ENCODE results near the gene TRMT10A. TPM values are rescaled to one million over a fixed set of nuclear protein-coding genes. Genes with fewer than 3 reads are reported as not detected.

TRMT10A gene
- total RNA-seq, 1 experiment from 2014 or later = 7.4 TPM

GRCh38 chr4:99537674-99538073, 26.2 kb downstream of the TRMT10A start:
- Histone ChIP-seq H3K27ac (ENCODE audit: low read depth, low read length) (no peak overlapping the region), H3K9me2 (ENCODE audit: insufficient read depth) (no peaks in the 10 kb centered on the region), H3K27me3 (ENCODE audit: insufficient read depth, low read length) (no peaks in the 10 kb centered on the region), H2AFZ (ENCODE audit: low read depth, low read length, poor library complexity, severe bottlenecking) (no peak overlapping the region), H3K36me3 (ENCODE audit: control insufficient read depth in 1 of 2, insufficient read depth in 2 of 2, low read length in 2 of 2) (no peaks in the 10 kb centered on the region), H3K4me2 (ENCODE audit: low read length) (no peak overlapping the region), H3K9me3 (ENCODE audit: control insufficient read depth in 1 of 2, insufficient read depth in 1 of 2, low read depth in 1 of 2, low read length in 2 of 2) (no peaks in the 10 kb centered on the region), H4K20me1 (ENCODE audit: insufficient read depth) (no peaks in the 10 kb centered on the region), H3K79me2 (ENCODE audit: insufficient read depth, low read length) (no peaks in the 10 kb centered on the region), H3K4me3 (replicated peaks in 1 of 2; ENCODE audit: low read depth in 1 of 2, low read length in 2 of 2) (no peak overlapping the region), H3K9ac (ENCODE audit: low read length) (no peak overlapping the region), H3K4me1 (ENCODE audit: control insufficient read depth in 1 of 2, insufficient read depth in 2 of 2, low read length in 2 of 2) (no peaks in the 10 kb centered on the region)
- DNase-seq (ENCODE audit: low read depth, low spot score) (no peak), ATAC-seq (no peak)
- POLR2A ChIA-PET = no interaction called here
- no TSS peak for BruUV-seq (replicated peaks)
- RAD21 ChIA-PET (ENCODE audit: low non-redundant PET in 1 of 2, low total read pairs in 2 of 2, uncharacterized antibody in 2 of 2, unreplicated experiment in 2 of 2) = no interaction called here
- CTCF ChIA-PET = no interaction called here
- TF ChIP-seq ZFX (IDR thresholded peaks at IDR 0.05) (no peak), FOSL1 (IDR thresholded peaks at IDR 0.05; ENCODE audit: low read depth) (no peak), CTCF (IDR thresholded peaks at IDR 0.05 in 2 of 3, conservative IDR thresholded peaks at IDR 0.05 in 1 of 3; ENCODE audit: borderline replicate concordance in 1 of 3, insufficient read depth in 1 of 3, low read depth in 2 of 3, low read length in 2 of 3) (no peak), REST (IDR thresholded peaks at IDR 0.05; ENCODE audit: low read depth) (no peak), EGR1 (IDR thresholded peaks at IDR 0.05; ENCODE audit: low read depth) (no peak), ATF3 (IDR thresholded peaks at IDR 0.05) (no peak), POLR2A (IDR thresholded peaks at IDR 0.05; ENCODE audit: borderline replicate concordance, extremely low read depth, insufficient read depth, insufficient read length) (no peak), TCF7L2 (IDR thresholded peaks at IDR 0.05; ENCODE audit: borderline replicate concordance, extremely low read depth, insufficient read depth, insufficient read length) (no peak), SP1 (IDR thresholded peaks at IDR 0.05; ENCODE audit: low read depth) (no peak), SIN3A (IDR thresholded peaks at IDR 0.05; ENCODE audit: low read depth) (no peak), CBX3 (IDR thresholded peaks at IDR 0.05; ENCODE audit: low read depth) (no peak), MAX (IDR thresholded peaks at IDR 0.05) (no peak), ZBTB33 (IDR thresholded peaks at IDR 0.05; ENCODE audit: extremely low read depth, insufficient replicate concordance, low read length) (no peak), POLR2AphosphoS5 (IDR thresholded peaks at IDR 0.05; ENCODE audit: low read depth, low read length) (no peak), RAD21 (IDR thresholded peaks at IDR 0.05; ENCODE audit: low read depth) (no peak), CEBPB (IDR thresholded peaks at IDR 0.05; ENCODE audit: low read depth) (no peak), JUND (IDR thresholded peaks at IDR 0.05) (no peak), ZNF274 (IDR thresholded peaks at IDR 0.05; ENCODE audit: low read depth, low read length) (no peak), EZH2phosphoT487 (IDR thresholded peaks at IDR 0.05; ENCODE audit: borderline replicate concordance) (no peak), YY1 (IDR thresholded peaks at IDR 0.05; ENCODE audit: extremely low read depth, insufficient replicate concordance, low read depth, low read length) (no peak)
- intact Hi-C loops (cut with micrococcal nuclease) = no loop called here

Measured in HCT116 (cell line).